Kidney epithelial cell (primary cell): Measurements from ENCODE around the gene STOML2. TPM values are rescaled to one million over a fixed set of nuclear protein-coding genes. Genes with fewer than 3 reads are reported as not detected.

Source experiments
- DNase-seq: peaks from one replicate; pipeline ENCODE4 v3.0.0-alpha.2; 2010; ENCODE audit warnings: low read depth
- H3K27me3 ChIP-seq: 2 replicates; pipeline ENCODE4 v1.6.0; 2011; ENCODE audit warnings: low read length; ENCODE audit not compliant: control insufficient read depth, insufficient read depth
- H3K36me3 ChIP-seq: 2 replicates; pipeline ENCODE4 v1.5.1; 2011; ENCODE audit warnings: low read length; ENCODE audit not compliant: control insufficient read depth, insufficient read depth
- H3K4me3 ChIP-seq: 2 replicates; pipeline ENCODE4 v1.5.1; 2011; ENCODE audit warnings: low read depth, mild to moderate bottlenecking, control low read depth, low read length
- CTCF ChIP-seq: IDR thresholded peaks from 2 replicates; pipeline ENCODE4 v1.5.1; 2011; ENCODE audit warnings: mild to moderate bottlenecking, moderate library complexity, low read length, control low read depth, inconsistent platforms; ENCODE audit not compliant: insufficient read depth, poor library complexity, severe bottlenecking
- total RNA-seq: library from RNA; depleted of rRNA; stranded (reverse); fragments of >200 nt; gene quantifications from 2 replicates; pipeline ENCODE4 v1.2.3, GENCODE V29; 2015

The STOML2 gene
- total RNA-seq, 1 donor from 2014 or later = 264 TPM

- no peaks in the 10 kb centered on the region for H3K27me3 ChIP-seq
- peak overlapping the region; percentile 76 for H3K4me3 ChIP-seq
- TF ChIP-seq CTCF = no peak
- no peaks in the 10 kb centered on the region for H3K36me3 ChIP-seq
- peak; percentile 91 for DNase-seq
Observed at GRCh38 chr9:35114113-35114839, 11.3 kb upstream of the STOML2 start.

- no peak for DNase-seq
- no peaks in the 10 kb centered on the region for H3K27me3 ChIP-seq
- no peak for TF ChIP-seq CTCF
- H3K36me3 ChIP-seq = no peaks in the 10 kb centered on the region
- H3K4me3 ChIP-seq = no peak overlapping the region
Observed at GRCh38 chr9:35112257-35113020, 9.5 kb upstream of the STOML2 start.

- Histone ChIP-seq H3K27me3 (no peaks in the 10 kb centered on the region), H3K4me3 (peak overlapping the region; percentile 85), H3K36me3 (no peaks in the 10 kb centered on the region)
- DNase-seq = peak; percentile 94
- TF ChIP-seq CTCF = no peak
Observed at GRCh38 chr9:35111001-35111933, 8.3 kb upstream of the STOML2 start.

- TF ChIP-seq CTCF = no peak
- Histone ChIP-seq H3K27me3 (no peaks in the 10 kb centered on the region), H3K4me3 (peak overlapping the region; percentile 85), H3K36me3 (no peaks in the 10 kb centered on the region)
- DNase-seq = no peak
Observed at GRCh38 chr9:35110327-35110761, 7.4 kb upstream of the STOML2 start.

GRCh38 chr9:35108946-35109575 lies 6.1 kb upstream of the STOML2 start:
- Histone ChIP-seq H3K27me3 (no peaks in the 10 kb centered on the region), H3K36me3 (peaks cover 3% of the 10 kb centered on the region), H3K4me3 (no peak overlapping the region)
- DNase-seq = no peak
- TF ChIP-seq CTCF = no peak
